ENCODE data around the gene FAM241B.

The FAM241B gene

GRCh38 chr10:69649786-69650550 is 19.9 kb downstream of the FAM241B start:
- DNase-seq: no peak

GRCh38 chr10:69650589-69651261 is 20.7 kb downstream of the FAM241B start:
- DNase-seq: peak in 1 of 5 donors; percentile 14

- DNase-seq: no peak
Measured at GRCh38 chr10:69651362-69651761, 21.3 kb downstream of the FAM241B start.

- no peak for DNase-seq
Measured at GRCh38 chr10:69652111-69652856, 22.2 kb downstream of the FAM241B start.

DNA sequence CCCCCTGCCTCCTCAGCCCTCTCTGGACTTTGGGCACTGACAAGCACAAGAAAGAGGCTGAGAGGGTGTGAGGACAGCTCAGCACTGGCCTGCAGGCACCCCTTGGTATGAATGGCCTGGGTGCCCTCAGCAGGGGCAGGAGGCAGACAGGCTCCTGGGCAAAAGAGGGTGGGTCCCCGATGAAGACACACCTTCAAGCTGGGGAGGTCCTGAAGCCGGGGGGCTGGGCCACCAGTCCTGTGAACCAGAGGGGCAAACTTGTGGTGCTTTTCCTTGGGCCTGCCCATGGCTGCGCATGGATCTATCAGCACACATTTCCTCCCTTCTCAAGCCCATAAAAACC is 22.8 kb downstream of the FAM241B start:
- DNase-seq: no peak

DNA sequence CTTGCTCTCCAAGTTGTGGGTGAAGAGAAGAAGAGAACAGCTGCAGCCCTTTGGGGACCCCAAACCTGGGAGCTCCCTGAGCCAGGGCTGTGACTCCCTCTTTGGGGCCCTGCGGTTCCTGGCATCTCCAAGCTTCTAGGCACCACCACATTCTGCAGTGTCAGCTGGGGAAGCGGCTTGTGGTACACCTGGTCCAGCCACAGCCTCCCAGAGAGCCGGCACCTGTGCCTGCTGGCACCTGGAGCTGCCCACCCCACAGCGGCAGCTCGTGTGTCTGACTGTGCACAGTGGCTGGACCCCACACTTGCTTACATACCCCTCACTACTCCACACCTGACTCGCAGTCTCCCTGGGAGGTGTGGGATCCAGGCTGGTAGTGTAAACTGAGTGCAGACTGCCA is 23.5 kb downstream of the FAM241B start:
- DNase-seq: no peak

DNA sequence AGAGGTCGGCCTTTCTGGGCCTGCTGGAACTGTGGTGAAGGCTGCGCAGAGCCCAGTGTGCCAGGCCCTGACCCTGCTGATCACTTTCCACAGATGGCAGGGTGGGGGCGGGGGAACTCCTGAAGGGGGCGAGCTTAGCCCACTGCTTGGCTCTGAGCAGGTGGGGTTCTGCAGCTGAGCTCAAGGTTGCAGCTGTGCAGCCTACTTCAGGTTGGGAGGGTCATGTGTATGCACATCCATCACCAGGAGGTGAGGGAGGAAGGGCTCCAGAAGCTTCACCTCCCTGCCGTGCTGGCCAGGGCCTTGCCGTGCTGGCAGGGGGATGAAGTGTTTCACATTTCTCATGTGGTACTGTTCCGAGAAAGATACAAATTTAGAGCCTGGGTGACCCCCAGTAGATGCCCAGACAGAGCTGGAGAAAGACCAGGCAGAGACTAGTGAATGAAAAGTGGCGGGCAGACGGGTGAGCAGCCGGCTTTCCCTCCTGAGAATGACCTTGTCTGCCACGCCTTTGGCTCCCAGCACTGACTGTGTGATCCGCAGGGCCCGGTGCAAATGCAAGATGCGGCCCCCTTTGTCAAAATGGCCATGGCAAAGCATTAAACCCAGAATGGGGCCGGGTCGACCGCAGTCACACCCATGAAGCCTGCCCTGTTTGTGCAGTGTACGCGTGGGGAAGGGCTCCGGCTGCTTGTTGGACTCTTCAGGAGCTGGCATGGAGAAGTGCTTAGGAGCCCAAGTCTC is 25.2 kb downstream of the FAM241B start:
- no peak for DNase-seq

- DNase-seq: no peak
Measured at GRCh38 chr10:69655868-69656555, 26.0 kb downstream of the FAM241B start.

DNA sequence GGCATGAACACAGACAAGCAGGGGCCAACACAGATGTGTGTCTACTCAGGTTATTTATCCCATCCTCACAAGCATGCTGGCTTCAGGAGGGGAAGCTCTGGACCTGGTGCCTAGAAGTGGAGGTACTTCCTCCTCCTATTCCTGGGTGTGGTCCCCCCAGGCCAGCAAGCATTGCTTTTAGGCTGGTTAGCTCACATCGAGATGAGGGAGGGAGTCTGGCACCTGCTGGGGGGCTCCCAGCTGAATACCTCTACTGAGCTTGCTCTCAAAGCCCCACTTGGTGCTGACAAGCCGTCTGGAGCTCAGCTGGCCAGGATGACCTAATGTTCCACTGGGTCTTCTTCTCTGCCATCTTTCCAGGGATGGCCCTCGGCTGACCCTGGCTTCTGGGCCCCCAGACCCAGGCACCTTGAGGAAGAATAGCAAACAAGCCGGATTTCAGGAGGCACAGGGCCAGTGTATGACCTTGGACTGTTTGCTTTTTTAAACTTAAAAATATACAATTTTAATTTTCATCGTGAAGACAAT is 26.8 kb downstream of the FAM241B start:
- DNase-seq: no peak

- no peak for DNase-seq
Measured at GRCh38 chr10:69657430-69657829, 27.4 kb downstream of the FAM241B start.

DNA sequence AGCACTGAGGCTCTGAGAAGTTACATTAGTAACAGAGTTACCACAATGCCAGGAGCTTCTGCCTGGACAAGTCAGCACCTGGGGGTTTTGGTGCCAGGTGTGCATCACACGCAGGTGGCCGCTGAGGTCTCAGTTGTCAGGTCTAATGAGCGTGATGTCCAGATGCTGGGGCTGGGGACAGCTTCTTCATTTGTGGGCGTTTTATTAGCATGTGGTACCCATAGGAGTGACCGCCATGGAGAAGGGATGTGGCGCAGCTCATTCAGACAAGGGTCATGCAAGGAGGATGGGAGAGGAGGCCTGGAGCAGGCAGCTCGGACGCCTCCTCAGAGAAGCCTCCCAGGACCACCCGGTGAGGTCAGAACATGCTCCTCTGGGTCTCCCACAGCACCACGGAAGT is 27.8 kb downstream of the FAM241B start:
- DNase-seq: no peak

- DNase-seq: no peak
Measured at GRCh38 chr10:69659241-69660038, 29.4 kb downstream of the FAM241B start.

DNA sequence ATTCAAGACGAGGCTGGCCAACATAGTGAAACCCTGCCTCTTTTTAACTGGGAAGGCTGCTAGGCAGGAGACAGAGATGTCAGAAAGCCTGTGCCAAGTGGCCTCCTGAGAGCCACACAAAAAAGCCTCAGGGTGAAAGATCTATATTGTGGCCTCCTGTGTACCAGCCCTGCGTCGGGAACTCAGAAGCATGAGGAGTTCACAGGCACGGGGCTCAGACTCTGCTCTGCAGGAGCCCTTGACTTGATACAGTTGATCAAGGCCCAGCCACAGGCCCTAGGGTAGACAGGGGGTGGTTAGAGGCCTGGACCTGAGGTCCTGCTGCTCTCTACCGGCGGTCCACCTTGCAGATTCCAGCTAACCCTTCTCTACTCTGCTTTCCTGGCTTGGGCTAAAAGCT is 30.2 kb downstream of the FAM241B start:
- no peak for DNase-seq

GRCh38 chr10:69661414-69662172 is 31.5 kb downstream of the FAM241B start:
- DNase-seq: no peak

DNA sequence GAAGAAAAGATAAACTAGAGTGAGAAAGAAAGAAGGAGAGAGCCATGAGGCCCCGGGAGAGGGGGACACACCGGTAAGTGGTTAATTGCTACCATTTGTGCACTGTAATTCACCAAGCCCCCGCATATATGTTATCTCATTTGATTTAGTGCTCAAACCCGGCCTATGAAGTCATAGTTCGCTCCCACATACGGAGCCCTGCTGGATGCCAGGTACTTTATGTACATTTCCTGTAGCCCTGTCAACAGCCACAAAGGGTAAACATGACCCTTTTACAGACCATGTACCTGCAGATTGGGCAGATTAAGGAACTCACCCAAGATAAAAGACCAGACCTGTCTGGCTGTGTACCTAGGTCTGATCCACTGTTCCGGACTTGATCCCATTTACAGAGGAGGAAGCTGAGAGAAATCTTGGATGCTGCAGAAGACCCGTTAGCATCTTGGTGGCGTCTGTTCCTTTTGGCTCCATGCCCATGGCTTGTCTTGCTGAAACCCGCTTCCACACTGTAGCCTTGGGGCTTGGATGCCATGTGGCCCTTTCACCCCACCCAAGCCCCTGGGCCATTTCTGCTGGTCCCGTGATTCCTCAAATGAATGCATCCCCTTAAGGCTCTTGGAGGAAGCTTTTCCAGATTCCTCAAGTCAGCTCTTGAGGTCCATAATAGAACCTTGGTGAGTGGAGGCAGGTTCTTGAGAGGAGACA is 32.3 kb downstream of the FAM241B start:
- DNase-seq: no peak

DNA sequence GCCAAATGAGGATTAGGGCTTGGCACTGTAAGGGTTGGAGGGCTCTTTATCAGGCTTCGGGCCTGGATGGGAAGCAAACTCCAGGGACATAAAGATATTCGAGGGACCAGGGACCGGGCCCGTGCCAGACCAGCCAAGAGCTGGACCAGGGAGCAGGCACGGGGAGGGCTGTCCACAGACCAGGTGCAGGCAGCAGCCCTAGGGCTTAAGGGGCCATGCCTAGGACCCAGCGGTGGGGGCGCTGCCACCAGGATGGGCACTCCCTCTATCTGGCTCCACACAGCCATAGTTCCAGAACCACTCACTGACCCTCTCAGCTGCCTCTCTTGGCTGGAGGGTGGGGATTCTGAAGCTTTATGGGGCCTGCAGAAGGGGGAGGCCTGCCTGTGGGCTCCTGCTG is 32.9 kb downstream of the FAM241B start:
- DNase-seq: no peak

DNA sequence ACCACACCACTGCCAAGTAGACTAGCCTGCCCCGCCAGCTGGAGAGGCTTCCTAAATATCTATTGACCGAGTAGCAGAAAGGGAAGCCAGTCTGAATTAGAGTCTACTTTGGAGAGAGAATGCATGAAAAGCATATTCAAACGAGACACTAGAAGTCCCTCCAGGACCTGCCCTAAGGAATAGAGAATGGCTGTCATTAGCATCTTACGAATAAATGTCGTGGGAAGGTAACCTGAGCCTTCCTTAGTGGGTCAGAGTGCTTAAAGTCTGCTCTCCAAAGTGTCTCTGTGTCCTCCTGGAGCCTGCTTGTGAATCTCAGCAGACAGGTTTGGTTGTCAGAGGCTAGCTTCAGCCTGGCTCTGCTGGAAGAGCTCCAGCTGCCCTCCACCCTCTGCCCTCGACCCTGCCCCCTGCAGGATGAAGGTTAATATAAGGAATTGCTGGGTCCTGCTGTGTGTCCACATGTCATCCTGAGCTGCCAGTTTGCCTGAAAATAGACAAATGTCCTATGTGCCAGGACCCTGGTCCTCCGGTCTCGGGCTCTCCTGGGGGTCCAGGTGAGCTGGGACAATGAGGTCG is 33.4 kb downstream of the FAM241B start:
- DNase-seq: no peak

- no peak for DNase-seq
Measured at GRCh38 chr10:69665474-69666320, 35.6 kb downstream of the FAM241B start.

DNA sequence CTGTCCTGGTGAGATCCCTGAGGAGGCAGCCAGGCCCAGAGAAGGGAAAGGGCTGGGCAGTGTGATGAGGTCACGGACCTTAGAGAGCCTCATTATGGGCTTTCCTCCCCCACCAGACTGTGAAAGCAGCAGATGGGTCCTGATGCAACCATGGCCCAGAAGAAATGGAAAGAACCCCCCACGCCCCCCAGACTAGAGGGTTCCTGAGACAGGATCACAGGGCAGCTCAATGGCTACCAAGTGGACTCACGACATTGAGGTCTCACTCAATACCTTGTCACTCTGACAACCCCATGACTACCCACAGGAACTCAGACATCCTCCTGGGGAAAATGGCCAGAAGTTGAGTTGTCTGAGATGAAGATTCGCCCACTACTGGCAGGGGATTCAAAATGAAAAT is 36.7 kb downstream of the FAM241B start:
- DNase-seq: no peak

All from T-helper 1 cell (primary cell).